IMR-90 (cell line): ENCODE results near the gene EPB41L4A. TPM values are rescaled to one million over a fixed set of nuclear protein-coding genes. Genes with fewer than 3 reads are reported as not detected.

Experiments
- ATAC-seq: fragments of 200-7000 bp; cut with Tn5 transposase; 2 replicates; pipeline ENCODE4 v1.9.1; 2020; ENCODE audit warnings: low read depth, mild to moderate bottlenecking, moderate library complexity
- BruUV-seq: library from RNA; stranded (reverse); fragments of 400-500 nt; replicated peaks from 2 replicates; lab custom pipeline; 2021; lab: Mats Ljungman, UMichigan
- CTCF ChIA-PET: fragments of 300-600 bp; formaldehyde crosslinking; extraction: SDS; loops from one replicate; lab custom pipeline; 2021; ENCODE audit warnings: antibody characterized with exemption; lab: Yijun Ruan, JAX
- POLR2A ChIA-PET: fragments of 300-600 bp; sonication (Branson Sonifier 250); formaldehyde crosslinking; loops from one replicate; lab custom pipeline; 2022; ENCODE audit warnings: antibody characterized with exemption; ENCODE audit not compliant: unreplicated experiment; lab: Charles Lee
- DNase-seq: peaks from one replicate; pipeline ENCODE4 v3.0.0; 2013
- H2AFZ ChIP-seq: replicated peaks from 2 replicates; pipeline ENCODE3; 2013; ENCODE audit warnings: low read length, mild to moderate bottlenecking; ENCODE audit not compliant: poor library complexity
- H2AK5ac ChIP-seq: 2 replicates; pipeline ENCODE4 v1.6.1; 2013; ENCODE audit warnings: low read depth, low read length, inconsistent platforms
- H2AK9ac ChIP-seq: replicated peaks from 2 replicates; pipeline ENCODE3; 2013; ENCODE audit warnings: mild to moderate bottlenecking, low read depth, low read length, moderate library complexity; ENCODE audit not compliant: poor library complexity
- H2BK120ac ChIP-seq: 2 replicates; pipeline ENCODE4 v1.6.1; 2013; ENCODE audit warnings: low read depth, low read length, inconsistent platforms
- H2BK15ac ChIP-seq: 3 replicates; pipeline ENCODE4 v1.6.1; 2013; ENCODE audit warnings: low read depth, low read length, inconsistent platforms
- H2BK20ac ChIP-seq: 2 replicates; pipeline ENCODE4 v1.6.1; 2013; ENCODE audit warnings: low read depth, mild to moderate bottlenecking, inconsistent platforms, low read length, moderate library complexity
- H2BK5ac ChIP-seq: 2 replicates; pipeline ENCODE4 v1.6.1; 2013; ENCODE audit warnings: mild to moderate bottlenecking, low read depth, low read length, inconsistent platforms; ENCODE audit not compliant: poor library complexity, severe bottlenecking
- H3K14ac ChIP-seq: replicated peaks from 2 replicates; pipeline ENCODE4 v1.6.1; 2013; ENCODE audit warnings: low read depth, low read length, inconsistent platforms
- H3K18ac ChIP-seq: 2 replicates; pipeline ENCODE4 v1.6.1; 2013; ENCODE audit warnings: low read depth, low read length, control low read depth
- H3K23ac ChIP-seq: 2 replicates; pipeline ENCODE4 v1.6.1; 2013; ENCODE audit warnings: low read depth, low read length, inconsistent platforms
- H3K27ac ChIP-seq: 2 replicates; pipeline ENCODE4 v1.5.1; 2013; ENCODE audit warnings: mild to moderate bottlenecking, control low read depth, low read length; ENCODE audit not compliant: insufficient read depth
- H3K27me3 ChIP-seq: 2 replicates; pipeline ENCODE4 v1.6.1; 2013; ENCODE audit warnings: low read length; ENCODE audit not compliant: control insufficient read depth, insufficient read depth
- H3K36me3 ChIP-seq: 2 replicates; pipeline ENCODE4 v1.6.1; 2013; ENCODE audit warnings: low read length, mixed read lengths; ENCODE audit not compliant: control insufficient read depth, insufficient read depth
- H3K4ac ChIP-seq: 2 replicates; pipeline ENCODE4 v1.6.1; 2013; ENCODE audit warnings: low read depth, low read length, inconsistent platforms
- H3K4me1 ChIP-seq: 2 replicates; pipeline ENCODE4 v1.6.1; 2013; ENCODE audit warnings: low read length, mixed read lengths; ENCODE audit not compliant: control insufficient read depth, insufficient read depth
- H3K4me2 ChIP-seq: 2 replicates; pipeline ENCODE4 v1.6.1; 2013; ENCODE audit warnings: low read depth, mild to moderate bottlenecking, control low read depth, low read length, moderate library complexity
- H3K4me3 ChIP-seq: 2 replicates; pipeline ENCODE4 v1.5.1; 2013; ENCODE audit warnings: low read depth, mild to moderate bottlenecking, control low read depth, low read length, moderate library complexity; ENCODE audit not compliant: insufficient read depth
- H3K56ac ChIP-seq: 2 replicates; pipeline ENCODE4 v1.6.1; 2013; ENCODE audit warnings: low read length, inconsistent platforms; ENCODE audit not compliant: insufficient read depth; ENCODE audit errors: extremely low read depth
- H3K79me1 ChIP-seq, 2 experiments: 2 replicates each; pipeline ENCODE4 v1.6.1; 2013; ENCODE audit warnings: low read length in 2 of 2, inconsistent platforms in 1 of 2, low read depth in 1 of 2
- H3K9ac ChIP-seq: 2 replicates; pipeline ENCODE4 v1.6.1; 2013; ENCODE audit warnings: low read depth, low read length, control low read depth
- H3K9me1 ChIP-seq: 2 replicates; pipeline ENCODE4 v1.6.1; 2013; ENCODE audit warnings: low read length, inconsistent platforms; ENCODE audit not compliant: insufficient read depth
- H3K9me3 ChIP-seq: 2 replicates; pipeline ENCODE4 v1.6.1; 2013; ENCODE audit warnings: low read length; ENCODE audit not compliant: control insufficient read depth, insufficient read depth
- H4K20me1 ChIP-seq: 2 replicates; pipeline ENCODE4 v1.6.1; 2013; ENCODE audit warnings: low read length, inconsistent platforms; ENCODE audit not compliant: insufficient read depth
- H4K5ac ChIP-seq: 2 replicates; pipeline ENCODE4 v1.6.1; 2013; ENCODE audit warnings: mild to moderate bottlenecking, low read depth, low read length, control low read depth
- H4K8ac ChIP-seq, 2 experiments: 2 replicates each; pipeline ENCODE4 v1.6.1; 2013; ENCODE audit warnings: low read depth in 2 of 2, low read length in 2 of 2, control low read depth in 1 of 2, inconsistent platforms in 1 of 2
- H4K91ac ChIP-seq: 2 replicates; pipeline ENCODE4 v1.6.1; 2013; ENCODE audit warnings: low read depth, low read length, inconsistent platforms; ENCODE audit not compliant: insufficient read depth
- BHLHE40 ChIP-seq: fragments of 150-350 bp; IDR thresholded peaks from 2 replicates; pipeline ENCODE4 v1.6.1; 2016; ENCODE audit warnings: mild to moderate bottlenecking, low read depth, low read length
- CEBPB ChIP-seq: IDR thresholded peaks from 2 replicates; pipeline ENCODE4 v1.6.1; 2012; ENCODE audit warnings: low read depth, low read length, improper control_type of control experiment
- FOS ChIP-seq: fragments of 150-350 bp; IDR thresholded peaks from 2 replicates; pipeline ENCODE4 v1.6.1; 2016; ENCODE audit warnings: low read depth, low read length
- MAFK ChIP-seq: IDR thresholded peaks from 2 replicates; pipeline ENCODE4 v1.6.1; 2012; ENCODE audit warnings: low read depth, low read length, improper control_type of control experiment
- MXI1 ChIP-seq: IDR thresholded peaks from 2 replicates; pipeline ENCODE4 v1.6.1; 2012; ENCODE audit warnings: low read depth, mild to moderate bottlenecking, low read length, moderate library complexity, borderline replicate concordance
- NFE2L2 ChIP-seq: fragments of 150-350 bp; IDR thresholded peaks from 2 replicates; pipeline ENCODE4 v1.6.1; 2016; ENCODE audit warnings: low read depth, mild to moderate bottlenecking, low read length
- RAD21 ChIP-seq: IDR thresholded peaks from 2 replicates; pipeline ENCODE4 v1.6.1; 2012; ENCODE audit warnings: low read length, improper control_type of control experiment
- RCOR1 ChIP-seq: IDR thresholded peaks from 2 replicates; pipeline ENCODE4 v1.6.1; 2012; ENCODE audit warnings: mild to moderate bottlenecking, low read length, improper control_type of control experiment; ENCODE audit not compliant: insufficient replicate concordance
- RFX5 ChIP-seq: IDR thresholded peaks from 2 replicates; pipeline ENCODE4 v1.8.0; 2012; ENCODE audit warnings: low read depth, mild to moderate bottlenecking, low read length, moderate library complexity
- WGBS, 2 experiments: methylation state at CpG; one replicate each; pipeline versions ENCODE4 v1.1.5 to v1.1.7; 2013; ENCODE audit warnings: missing lambda C conversion rate in 2 of 2; ENCODE audit not compliant: insufficient read length in 1 of 2; ENCODE audit errors: extremely low coverage in 2 of 2; 5-methylcytosine and 5-hydroxymethylcytosine counted together
- dilution Hi-C: fragments of 300-500 bp; cut with HindIII; formaldehyde crosslinking; loops from one replicate; pipeline ENCODE4 v1.14.3; 2018; ENCODE audit warnings: low sequenced_read_pairs; ENCODE audit not compliant: unreplicated experiment
- in situ Hi-C: fragments of 300-500 bp; cut with MboI; formaldehyde crosslinking; loops from 3 replicates; pipeline ENCODE4 v1.14.3; 2019; ENCODE audit warnings: low sequenced_read_pairs, inconsistent platforms, mixed read lengths
- intact Hi-C: fragments of 100-400 bp; cut with micrococcal nuclease; formaldehyde crosslinking; loops from 2 replicates; pipeline ENCODE4 v1.10.0; 2022
- polyA plus RNA-seq, 3 experiments: library from polyadenylated mRNA; depleted of rRNA; stranded (reverse); fragments of >200 nt; gene quantifications; 2 replicates each; pipeline ENCODE4 v1.2.3, GENCODE V29; 2012; ENCODE audit warnings: low replicate concordance in 1 of 3
- total RNA-seq: library from RNA; depleted of rRNA; stranded (reverse); fragments of >200 nt; gene quantifications from 2 replicates; pipeline ENCODE4 v1.2.3, GENCODE V29; 2012
- TF ChIP-seq, protein P1 (sequence below): conservative IDR thresholded peaks from 2 replicates; pipeline ENCODE4 v1.5.1; 2012; ENCODE audit warnings: mild to moderate bottlenecking, low read depth, low read length, improper control_type of control experiment

Gene EPB41L4A
- total and polyA plus RNA-seq, 2 of the 4 experiments (the other 2 are of a cell fraction): under 0.01 to 0.02 TPM

DNA sequence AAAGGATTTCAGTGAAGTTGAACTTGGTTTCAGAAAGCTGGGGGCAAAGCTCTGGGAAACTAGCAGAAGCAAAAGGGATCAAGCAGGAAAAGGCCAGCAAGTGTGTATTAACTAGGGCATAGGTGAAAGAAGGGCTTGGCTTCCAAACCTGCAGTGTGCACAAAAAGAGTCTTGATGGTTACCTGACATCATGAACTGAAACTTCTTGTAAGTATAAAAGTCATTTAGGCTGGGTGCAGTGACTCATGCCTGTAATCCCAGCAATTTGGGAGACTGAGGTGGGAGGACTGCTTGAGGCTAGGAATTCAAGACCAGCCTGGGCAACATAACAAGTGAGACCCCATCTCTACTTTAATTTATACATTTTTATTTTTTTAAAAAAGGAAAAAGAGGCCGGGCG, 216.4 kb downstream of the EPB41L4A start:
- no peak overlapping the region for H3K23ac ChIP-seq
- H4K5ac ChIP-seq: no peak overlapping the region
- no TSS peak for BruUV-seq
- H3K9ac ChIP-seq: no peak overlapping the region
- H3K9me1 ChIP-seq: no peaks in the 10 kb centered on the region
- TF ChIP-seq RCOR1 (no peak), RAD21 (no peak), NFE2L2 (no peak), FOS (no peak), CEBPB (no peak), RFX5 (no peak), MXI1 (no peak), MAFK (no peak), BHLHE40 (no peak)
- TF ChIP-seq, protein P1, sequence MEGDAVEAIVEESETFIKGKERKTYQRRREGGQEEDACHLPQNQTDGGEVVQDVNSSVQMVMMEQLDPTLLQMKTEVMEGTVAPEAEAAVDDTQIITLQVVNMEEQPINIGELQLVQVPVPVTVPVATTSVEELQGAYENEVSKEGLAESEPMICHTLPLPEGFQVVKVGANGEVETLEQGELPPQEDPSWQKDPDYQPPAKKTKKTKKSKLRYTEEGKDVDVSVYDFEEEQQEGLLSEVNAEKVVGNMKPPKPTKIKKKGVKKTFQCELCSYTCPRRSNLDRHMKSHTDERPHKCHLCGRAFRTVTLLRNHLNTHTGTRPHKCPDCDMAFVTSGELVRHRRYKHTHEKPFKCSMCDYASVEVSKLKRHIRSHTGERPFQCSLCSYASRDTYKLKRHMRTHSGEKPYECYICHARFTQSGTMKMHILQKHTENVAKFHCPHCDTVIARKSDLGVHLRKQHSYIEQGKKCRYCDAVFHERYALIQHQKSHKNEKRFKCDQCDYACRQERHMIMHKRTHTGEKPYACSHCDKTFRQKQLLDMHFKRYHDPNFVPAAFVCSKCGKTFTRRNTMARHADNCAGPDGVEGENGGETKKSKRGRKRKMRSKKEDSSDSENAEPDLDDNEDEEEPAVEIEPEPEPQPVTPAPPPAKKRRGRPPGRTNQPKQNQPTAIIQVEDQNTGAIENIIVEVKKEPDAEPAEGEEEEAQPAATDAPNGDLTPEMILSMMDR: no peak
- DNase-seq (no peak), ATAC-seq (no peak)
- H2AK5ac ChIP-seq: no peak overlapping the region
- ChIA-PET CTCF (no interaction called here), POLR2A (no interaction called here)
- H2AK9ac ChIP-seq: no peak overlapping the region
- in situ Hi-C loops (no loop called here), dilution Hi-C loops (no loop called here), intact Hi-C loops (loop anchor here (10.0 kb wide), 1 partner anchor 212 kb away; the partner anchor contains the start of gene EPB41L4A)
- no peak overlapping the region for H2BK15ac ChIP-seq
- H2BK20ac ChIP-seq: no peak overlapping the region
- H2BK5ac ChIP-seq: no peak overlapping the region
- H4K8ac ChIP-seq: no peak overlapping the region
- no peak overlapping the region for H2BK120ac ChIP-seq
- no peaks in the 10 kb centered on the region; the same call in 1 of the 2 replicates for H3K27me3 ChIP-seq
- H3K4me1 ChIP-seq: no peaks in the 10 kb centered on the region
- no peaks in the 10 kb centered on the region for H3K79me1 ChIP-seq
- no peak overlapping the region for H3K18ac ChIP-seq
- H3K14ac ChIP-seq: no peak overlapping the region
- no peak overlapping the region for H3K4me3 ChIP-seq
- H2AFZ ChIP-seq: no peak overlapping the region
- no peaks in the 10 kb centered on the region for H3K36me3 ChIP-seq
- H3K4ac ChIP-seq: no peak overlapping the region
- no peak overlapping the region for H3K4me2 ChIP-seq
- H3K56ac ChIP-seq: no peak overlapping the region
- no peaks in the 10 kb centered on the region for H3K9me3 ChIP-seq
- H4K20me1 ChIP-seq: no peaks in the 10 kb centered on the region
- no CpG with 5 or more reads among the region's 2 CpGs for WGBS, 2 experiments
- no peak overlapping the region for H3K27ac ChIP-seq
- H4K91ac ChIP-seq: no peak overlapping the region
